ENCODE measurements around the gene BCDIN3D. TPM values are rescaled to one million over a fixed set of nuclear protein-coding genes. Genes with fewer than 3 reads are reported as not detected.

BCDIN3D gene
- total RNA-seq, 1 experiment from 2014 or later = 4.8 TPM

DNA sequence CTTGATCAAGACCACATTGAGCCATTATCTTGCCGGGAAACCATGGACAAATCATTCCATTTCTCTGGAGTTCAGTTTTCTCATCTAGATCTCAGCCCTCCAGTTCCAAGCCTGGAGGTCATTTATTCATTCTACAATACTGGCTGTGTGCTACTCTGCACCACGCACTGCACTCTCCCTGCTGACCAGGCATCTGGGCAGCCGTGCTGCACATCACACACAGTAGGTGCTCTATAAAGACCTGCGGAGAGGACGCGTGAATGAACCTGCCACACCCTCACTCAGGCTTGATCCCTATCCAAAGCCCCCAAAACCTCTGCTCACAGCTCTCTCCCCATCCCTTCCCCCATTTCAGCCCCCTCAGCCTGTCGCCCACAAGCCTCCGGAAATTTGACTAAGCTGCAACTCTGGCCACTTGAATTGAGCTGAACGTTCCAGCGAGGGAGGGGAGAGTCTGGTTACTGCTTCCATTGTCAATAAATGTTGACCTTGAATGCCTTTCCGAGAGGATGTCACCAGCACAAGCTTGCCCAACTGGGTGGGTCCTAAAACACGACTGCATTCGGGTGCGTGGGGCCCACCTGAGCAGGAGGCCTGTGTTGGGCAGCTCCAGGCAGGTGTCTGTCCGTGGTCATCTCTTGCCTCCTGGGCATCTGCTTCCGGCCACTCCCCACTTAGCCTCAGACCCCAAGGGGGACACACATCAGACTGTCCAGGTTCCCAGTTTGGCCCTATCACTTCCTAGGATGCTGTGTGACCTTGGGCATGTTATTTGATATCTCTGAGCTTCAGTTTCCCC lies 43.0 kb upstream of the BCDIN3D start:
- H3K9me3 ChIP-seq (ENCODE audit: control insufficient read depth, insufficient read depth, low read depth, low read length) = no peaks in the 10 kb centered on the region
- H3K27me3 ChIP-seq (ENCODE audit: control insufficient read depth, insufficient read depth, low read length) = no peaks in the 10 kb centered on the region
- no TSS peak for BruUV-seq (replicated peaks)
- in situ Hi-C loops (cut with HindIII; ENCODE audit: low pct_unique_long_range_greater_than_20kb, low sequenced_read_pairs) = no loop called here
- ATAC-seq (no peak), DNase-seq (ENCODE audit: low read depth, low spot score) (no peak)
- no peak overlapping the region for H3K4me3 ChIP-seq (ENCODE audit: low read depth in 2 of 2, low read length in 2 of 2)
- 0 out of 2 replicates have a peak, but pooled peaks cover 4% of the 10 kb centered on the region for H3K4me1 ChIP-seq (ENCODE audit: control insufficient read depth, insufficient read depth, low read length)
- TF ChIP-seq SIN3A (IDR thresholded peaks at IDR 0.05; ENCODE audit: borderline replicate concordance, insufficient read depth, low read depth, low read length) (no peak), TCF7L2 (IDR thresholded peaks at IDR 0.05; ENCODE audit: low read depth, low read length) (no peak), POLR2AphosphoS5 (IDR thresholded peaks at IDR 0.05; ENCODE audit: low read depth, low read length) (no peak)
- TF ChIP-seq, protein P1, sequence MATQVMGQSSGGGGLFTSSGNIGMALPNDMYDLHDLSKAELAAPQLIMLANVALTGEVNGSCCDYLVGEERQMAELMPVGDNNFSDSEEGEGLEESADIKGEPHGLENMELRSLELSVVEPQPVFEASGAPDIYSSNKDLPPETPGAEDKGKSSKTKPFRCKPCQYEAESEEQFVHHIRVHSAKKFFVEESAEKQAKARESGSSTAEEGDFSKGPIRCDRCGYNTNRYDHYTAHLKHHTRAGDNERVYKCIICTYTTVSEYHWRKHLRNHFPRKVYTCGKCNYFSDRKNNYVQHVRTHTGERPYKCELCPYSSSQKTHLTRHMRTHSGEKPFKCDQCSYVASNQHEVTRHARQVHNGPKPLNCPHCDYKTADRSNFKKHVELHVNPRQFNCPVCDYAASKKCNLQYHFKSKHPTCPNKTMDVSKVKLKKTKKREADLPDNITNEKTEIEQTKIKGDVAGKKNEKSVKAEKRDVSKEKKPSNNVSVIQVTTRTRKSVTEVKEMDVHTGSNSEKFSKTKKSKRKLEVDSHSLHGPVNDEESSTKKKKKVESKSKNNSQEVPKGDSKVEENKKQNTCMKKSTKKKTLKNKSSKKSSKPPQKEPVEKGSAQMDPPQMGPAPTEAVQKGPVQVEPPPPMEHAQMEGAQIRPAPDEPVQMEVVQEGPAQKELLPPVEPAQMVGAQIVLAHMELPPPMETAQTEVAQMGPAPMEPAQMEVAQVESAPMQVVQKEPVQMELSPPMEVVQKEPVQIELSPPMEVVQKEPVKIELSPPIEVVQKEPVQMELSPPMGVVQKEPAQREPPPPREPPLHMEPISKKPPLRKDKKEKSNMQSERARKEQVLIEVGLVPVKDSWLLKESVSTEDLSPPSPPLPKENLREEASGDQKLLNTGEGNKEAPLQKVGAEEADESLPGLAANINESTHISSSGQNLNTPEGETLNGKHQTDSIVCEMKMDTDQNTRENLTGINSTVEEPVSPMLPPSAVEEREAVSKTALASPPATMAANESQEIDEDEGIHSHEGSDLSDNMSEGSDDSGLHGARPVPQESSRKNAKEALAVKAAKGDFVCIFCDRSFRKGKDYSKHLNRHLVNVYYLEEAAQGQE (IDR thresholded peaks at IDR 0.05; ENCODE audit: insufficient read depth in 1 of 2, low read depth in 2 of 2, low read length in 1 of 2) = no peak
- no peaks in the 10 kb centered on the region for H3K36me3 ChIP-seq (ENCODE audit: control insufficient read depth, insufficient read depth, low read length)
- no peak overlapping the region for H3K27ac ChIP-seq (ENCODE audit: low read length)
- ChIA-PET POLR2A (interaction anchor here (0.6 kb wide), 1 partner anchor 58 kb away, joined by 3 read pairs; the partner anchor contains the start of gene NCKAP5L), CTCF (no interaction called here)
- intact Hi-C loops (cut with micrococcal nuclease; ENCODE audit: unreplicated experiment) = no loop called here

DNA sequence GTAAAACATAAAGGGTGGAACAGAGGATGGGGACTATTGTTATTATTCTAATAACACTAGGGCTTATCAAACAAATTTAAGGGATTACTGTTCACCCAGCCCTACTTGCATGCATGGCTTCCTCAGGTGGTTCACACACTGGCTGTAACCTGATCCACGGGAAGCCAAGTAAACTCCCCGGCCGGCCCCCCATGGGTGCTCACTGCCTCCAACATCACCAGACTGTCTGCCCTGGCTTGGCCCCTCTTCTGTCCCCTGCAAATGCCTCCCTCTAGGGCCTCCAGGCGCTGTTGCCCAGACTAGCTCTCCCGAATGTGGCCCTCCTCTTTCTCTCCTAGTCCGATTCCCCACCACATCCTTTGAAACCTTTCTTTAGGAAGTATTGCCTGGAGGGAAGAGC lies 42.2 kb upstream of the BCDIN3D start:
- no TSS peak for BruUV-seq (replicated peaks)
- DNase-seq (ENCODE audit: low read depth, low spot score) (no peak), ATAC-seq (no peak)
- Histone ChIP-seq H3K9me3 (ENCODE audit: control insufficient read depth, insufficient read depth, low read depth, low read length) (no peaks in the 10 kb centered on the region), H3K4me3 (ENCODE audit: low read depth in 2 of 2, low read length in 2 of 2) (no peak overlapping the region), H3K36me3 (ENCODE audit: control insufficient read depth, insufficient read depth, low read length) (no peaks in the 10 kb centered on the region), H3K4me1 (ENCODE audit: control insufficient read depth, insufficient read depth, low read length) (0 out of 2 replicates have a peak, but pooled peaks cover 4% of the 10 kb centered on the region), H3K27ac (ENCODE audit: low read length) (no peak overlapping the region), H3K27me3 (ENCODE audit: control insufficient read depth, insufficient read depth, low read length) (no peaks in the 10 kb centered on the region)
- in situ Hi-C loops (cut with HindIII; ENCODE audit: low pct_unique_long_range_greater_than_20kb, low sequenced_read_pairs) (no loop called here), intact Hi-C loops (cut with micrococcal nuclease; ENCODE audit: unreplicated experiment) (no loop called here)
- TF ChIP-seq SIN3A (IDR thresholded peaks at IDR 0.05; ENCODE audit: borderline replicate concordance, insufficient read depth, low read depth, low read length) (no peak), TCF7L2 (IDR thresholded peaks at IDR 0.05; ENCODE audit: low read depth, low read length) (no peak), POLR2AphosphoS5 (IDR thresholded peaks at IDR 0.05; ENCODE audit: low read depth, low read length) (no peak)
- TF ChIP-seq, protein P1 (IDR thresholded peaks at IDR 0.05; ENCODE audit: insufficient read depth in 1 of 2, low read depth in 2 of 2, low read length in 1 of 2) = no peak
- TF ChIP-seq, protein P2, sequence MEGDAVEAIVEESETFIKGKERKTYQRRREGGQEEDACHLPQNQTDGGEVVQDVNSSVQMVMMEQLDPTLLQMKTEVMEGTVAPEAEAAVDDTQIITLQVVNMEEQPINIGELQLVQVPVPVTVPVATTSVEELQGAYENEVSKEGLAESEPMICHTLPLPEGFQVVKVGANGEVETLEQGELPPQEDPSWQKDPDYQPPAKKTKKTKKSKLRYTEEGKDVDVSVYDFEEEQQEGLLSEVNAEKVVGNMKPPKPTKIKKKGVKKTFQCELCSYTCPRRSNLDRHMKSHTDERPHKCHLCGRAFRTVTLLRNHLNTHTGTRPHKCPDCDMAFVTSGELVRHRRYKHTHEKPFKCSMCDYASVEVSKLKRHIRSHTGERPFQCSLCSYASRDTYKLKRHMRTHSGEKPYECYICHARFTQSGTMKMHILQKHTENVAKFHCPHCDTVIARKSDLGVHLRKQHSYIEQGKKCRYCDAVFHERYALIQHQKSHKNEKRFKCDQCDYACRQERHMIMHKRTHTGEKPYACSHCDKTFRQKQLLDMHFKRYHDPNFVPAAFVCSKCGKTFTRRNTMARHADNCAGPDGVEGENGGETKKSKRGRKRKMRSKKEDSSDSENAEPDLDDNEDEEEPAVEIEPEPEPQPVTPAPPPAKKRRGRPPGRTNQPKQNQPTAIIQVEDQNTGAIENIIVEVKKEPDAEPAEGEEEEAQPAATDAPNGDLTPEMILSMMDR (IDR thresholded peaks at IDR 0.05) = no peak
- ChIA-PET CTCF (no interaction called here), POLR2A (no interaction called here)

All from Panc1 (cell line).